HepG2 (cell line): ENCODE measurements around the gene TANC1. TPM values are rescaled to one million over a fixed set of nuclear protein-coding genes. Genes with fewer than 3 reads are reported as not detected.

Source experiments
- ATAC-seq: fragments of 200-7000 bp; cut with Tn5 transposase; 3 replicates; pipeline ENCODE4 v1.9.1; 2020; ENCODE audit warnings: mild to moderate bottlenecking, moderate library complexity
- BruUV-seq: library from RNA; stranded (reverse); fragments of 400-500 nt; replicated peaks from 2 replicates; lab custom pipeline; 2021; lab: Mats Ljungman, UMichigan
- CTCF ChIA-PET: fragments of 300-600 bp; formaldehyde crosslinking; extraction: SDS; loops from one replicate; lab custom pipeline; 2021; ENCODE audit warnings: low total read pairs, inconsistent platforms, low intra/inter-chr PET ratio; lab: Yijun Ruan, JAX
- POLR2A ChIA-PET: fragments of 350-600 bp; sonication (Branson Sonifier 250); formaldehyde crosslinking; loops from one replicate; lab custom pipeline; 2020; ENCODE audit warnings: antibody characterized with exemption, inconsistent platforms; lab: Yijun Ruan, JAX
- DNase-seq: peaks from one replicate; pipeline ENCODE4 v3.0.0-alpha.2; 2015; ENCODE audit warnings: low spot score
- FAIRE-seq: peaks from 3 replicates; lab custom pipeline; 2011; peaks lifted over from hg19 to GRCh38; lab: Jason Lieb, UNC
- H2AFZ ChIP-seq: one replicate; pipeline ENCODE4 v1.6.1; 2011; ENCODE audit warnings: low read length, inconsistent platforms
- H3K27ac ChIP-seq: fragments of 300-600 bp; 3 replicates; pipeline ENCODE4 v1.8.0; 2011; ENCODE audit warnings: mixed run types, mild to moderate bottlenecking, mixed read lengths, low read length, inconsistent platforms; ENCODE audit not compliant: insufficient read depth; ENCODE audit errors: extremely low read length
- H3K27me3 ChIP-seq, 2 experiments: fragments of 200-600 bp in 1 of 2; 2 replicates in 1 of 2; 3 replicates in 1 of 2; pipeline versions ENCODE4 v1.6.0 to v1.8.0; 2011; ENCODE audit warnings: low read length in 2 of 2, mild to moderate bottlenecking in 2 of 2, moderate library complexity in 2 of 2, inconsistent platforms in 1 of 2; ENCODE audit not compliant: insufficient read depth in 2 of 2, control insufficient read depth in 1 of 2
- H3K36me3 ChIP-seq, 2 experiments: fragments of 200-600 bp in 1 of 2; replicated peaks in 1 of 2; 2 replicates in 1 of 2; 3 replicates in 1 of 2; pipeline versions ENCODE4 v1.5.1 to v1.8.0; 2011; ENCODE audit warnings: low read length in 2 of 2, inconsistent platforms in 1 of 2; ENCODE audit not compliant: insufficient read depth in 2 of 2, control insufficient read depth in 1 of 2
- H3K4me1 ChIP-seq: 2 replicates; pipeline ENCODE4 v1.5.1; 2012; ENCODE audit warnings: low read length, inconsistent platforms; ENCODE audit not compliant: insufficient read depth
- H3K4me2 ChIP-seq: 2 replicates; pipeline ENCODE4 v1.6.0; 2011; ENCODE audit warnings: low read depth, low read length, inconsistent platforms
- H3K4me3 ChIP-seq, 3 experiments: fragments of 200-600 bp in 1 of 3; sonication (generic), shearing (Covaris generic) in 1 of 3; replicated peaks in 1 of 3; 2 replicates each; pipeline ENCODE4 v1.5.1; 2011 to 2016; ENCODE audit warnings: low read length in 3 of 3, inconsistent platforms in 2 of 3, low read depth in 2 of 3, mild to moderate bottlenecking in 2 of 3, control low read depth in 1 of 3, mixed read lengths in 1 of 3; ENCODE audit not compliant: insufficient read depth in 1 of 3
- H3K79me2 ChIP-seq: one replicate; pipeline ENCODE4 v1.6.1; 2011; ENCODE audit warnings: low read length, inconsistent platforms; ENCODE audit not compliant: insufficient read depth
- H3K9ac ChIP-seq: 2 replicates; pipeline ENCODE4 v1.6.0; 2011; ENCODE audit warnings: mild to moderate bottlenecking, low read depth, low read length, inconsistent platforms; ENCODE audit not compliant: insufficient read depth
- H3K9me3 ChIP-seq: 2 replicates; pipeline ENCODE4 v1.5.1; 2012; ENCODE audit warnings: mild to moderate bottlenecking, low read length
- H4K20me1 ChIP-seq: 2 replicates; pipeline ENCODE4 v1.6.0; 2011; ENCODE audit warnings: inconsistent platforms, mild to moderate bottlenecking, low read length, moderate library complexity; ENCODE audit not compliant: insufficient read depth
- EHMT2 ChIP-seq: fragments of 200-600 bp; sonication (generic); IDR thresholded peaks from 2 replicates; pipeline ENCODE4 v1.7.0; 2017; ENCODE audit warnings: antibody characterized with exemption, low read depth, low read length, borderline replicate concordance
- EZH2 ChIP-seq: conservative IDR thresholded peaks from 2 replicates; pipeline ENCODE4 v1.6.1; 2012; ENCODE audit warnings: mild to moderate bottlenecking, low read depth, low read length, moderate library complexity
- FOSL2 ChIP-seq: sonication (generic); formaldehyde crosslinking; IDR thresholded peaks from 2 replicates; pipeline ENCODE4 v1.4.0; 2020; ENCODE audit warnings: missing genetic modification reagents
- FOXA1 ChIP-seq, 2 experiments: fragments of 450-650 bp in 1 of 2; sonication (generic) in 1 of 2; formaldehyde crosslinking in 1 of 2; IDR thresholded peaks; 2 replicates each; pipeline versions ENCODE4 v1.4.0 to v1.6.1; 2016 to 2020; ENCODE audit warnings: missing genetic modification reagents in 1 of 2
- GZF1 ChIP-seq: sonication (generic); formaldehyde crosslinking; IDR thresholded peaks from 2 replicates; pipeline ENCODE4 v1.5.1; 2020; ENCODE audit warnings: mild to moderate bottlenecking, missing genetic modification reagents
- ISL2 ChIP-seq: sonication (generic); formaldehyde crosslinking; IDR thresholded peaks from 2 replicates; pipeline ENCODE4 v1.5.0; 2020; ENCODE audit warnings: missing genetic modification reagents
- RBM22 ChIP-seq: fragments of 200-400 bp; formaldehyde crosslinking; optimal IDR thresholded peaks from 2 replicates; pipeline ENCODE3; 2017; ENCODE audit warnings: mild to moderate bottlenecking, low read length, moderate library complexity
- RXRB ChIP-seq: IDR thresholded peaks from 2 replicates; pipeline ENCODE4 v1.6.1; 2016; ENCODE audit warnings: borderline replicate concordance, missing genetic modification reagents, missing compliant biosample characterization
- TCF7 ChIP-seq: sonication (generic); IDR thresholded peaks from 2 replicates; pipeline ENCODE4 v1.6.1; 2016; ENCODE audit warnings: antibody characterized with exemption, low read depth
- ZFX ChIP-seq: sonication (generic); formaldehyde crosslinking; IDR thresholded peaks from 2 replicates; pipeline ENCODE4 v1.4.0; 2020; ENCODE audit warnings: mild to moderate bottlenecking, low read depth, missing genetic modification reagents, moderate library complexity
- ZNF337 ChIP-seq: sonication (generic); formaldehyde crosslinking; IDR thresholded peaks from 2 replicates; pipeline ENCODE4 v1.5.1; 2020; ENCODE audit warnings: missing genetic modification reagents, low read depth, mild to moderate bottlenecking, borderline replicate concordance
- ZNF746 ChIP-seq: sonication (generic); formaldehyde crosslinking; IDR thresholded peaks from 2 replicates; pipeline ENCODE4 v1.8.0; 2022; ENCODE audit warnings: mild to moderate bottlenecking, missing genetic modification reagents
- WGBS: methylation state at CpG from one replicate; pipeline ENCODE4 v1.1.6; 2017; ENCODE audit warnings: low lambda C conversion rate; 5-methylcytosine and 5-hydroxymethylcytosine counted together
- in situ Hi-C: cut with HindIII; loops from 2 replicates; pipeline ENCODE4 v1.10.0; 2017; ENCODE audit warnings: low pct_unique_long_range_greater_than_20kb; ENCODE audit not compliant: extremely low pct_ligation_motif_present
- intact Hi-C: fragments of 100-400 bp; cut with micrococcal nuclease; formaldehyde crosslinking; loops from one replicate; pipeline ENCODE4 v1.10.0; 2022; ENCODE audit not compliant: unreplicated experiment
- polyA plus RNA-seq, 8 experiments: library from polyadenylated mRNA; depleted of rRNA in 3 of 8; stranded (reverse) in 7 of 8; unstranded in 1 of 8; fragments of >200 nt; fragmentation: Illumina TruSeq in 4 of 8; extraction: Trizol in 4 of 8; gene quantifications; 2 replicates each; pipeline versions ENCODE4 v1.2.1 to v1.2.3, GENCODE V29; 2011 to 2016; ENCODE audit warnings: low read depth in 4 of 8, missing spikeins in 1 of 8, mixed read lengths in 1 of 8; ENCODE audit not compliant: insufficient read depth in 1 of 8
- total RNA-seq, 5 experiments: library from RNA; depleted of rRNA; stranded (reverse); fragments of >200 nt; fragmentation: Illumina TruSeq; extraction: Trizol; gene quantifications; 2 replicates each; pipeline ENCODE4 v1.2.3, GENCODE V29; 2016; ENCODE audit warnings: low read depth in 1 of 5
- TF ChIP-seq, protein P1 (sequence below): sonication (generic); formaldehyde crosslinking; IDR thresholded peaks from 2 replicates; pipeline ENCODE4 v1.8.1; 2022; ENCODE audit warnings: low read depth, mild to moderate bottlenecking, missing genetic modification reagents
- TF ChIP-seq, protein P2 (sequence below): sonication (generic); formaldehyde crosslinking; IDR thresholded peaks from 2 replicates; pipeline ENCODE4 v1.5.1; 2020; ENCODE audit warnings: mild to moderate bottlenecking, missing genetic modification reagents, moderate library complexity
- TF ChIP-seq, protein P3 (sequence below): IDR thresholded peaks from 2 replicates; pipeline ENCODE4 v1.6.1; 2012; ENCODE audit warnings: inconsistent platforms
- TF ChIP-seq, protein P4 (sequence below): sonication (generic); formaldehyde crosslinking; IDR thresholded peaks from 2 replicates; pipeline ENCODE4 v1.4.0; 2020; ENCODE audit warnings: missing genetic modification reagents

Gene TANC1
- total and polyA plus RNA-seq, 2 of the 13 experiments (the other 11 are each of a cell fraction or from before 2014, with no cell fraction given) = 2.3 to 5.6 TPM

DNA sequence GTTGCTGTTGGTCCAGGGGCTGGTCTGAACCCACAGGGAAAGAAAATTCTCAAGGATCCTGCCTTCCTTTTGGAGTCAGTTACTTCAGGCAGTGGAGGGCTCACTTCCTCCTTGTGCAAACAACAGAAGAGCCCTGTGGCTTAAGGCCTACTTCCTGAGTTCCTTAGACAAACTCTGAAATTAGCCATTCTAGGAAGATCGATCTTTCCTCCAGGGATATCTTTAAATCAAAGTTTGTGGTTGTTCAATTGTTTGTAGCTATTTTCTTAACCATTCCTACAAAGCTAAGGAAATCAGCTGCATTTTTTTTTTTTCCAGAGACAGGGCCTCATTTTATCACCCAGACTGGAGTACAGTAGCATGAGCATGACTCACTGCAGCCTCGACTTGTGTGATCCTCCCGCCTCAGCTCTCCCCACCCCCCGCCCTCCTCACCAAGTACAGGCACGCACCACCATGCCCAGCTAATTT is 156.0 kb downstream of the TANC1 start:
- in situ Hi-C loops = loop anchor here (5.0 kb wide), 1 partner anchor 222 kb away; no protein-coding TSS in a partner anchor
- CTCF ChIA-PET = no interaction called here
- intact Hi-C loops = no loop called here
- TF ChIP-seq ISL2 (no peak), RBM22 (peak; percentile 25), FOSL2 (CRISPR knock-in tag) (peak; percentile 80), ZNF746 (CRISPR knock-in tag) (no peak), TCF7 (peak; percentile 53), EZH2 (no peak), ZNF337 (CRISPR knock-in tag) (no peak), EHMT2 (no peak), RXRB (CRISPR knock-in tag) (no peak), ZFX (no peak), FOXA1 (IDR thresholded peaks at IDR 0.05) (no peak), FOXA1 (CRISPR knock-in tag; IDR thresholded peaks at IDR 0.05) (no peak), GZF1 (CRISPR knock-in tag) (no peak)
- TF ChIP-seq, protein P1, sequence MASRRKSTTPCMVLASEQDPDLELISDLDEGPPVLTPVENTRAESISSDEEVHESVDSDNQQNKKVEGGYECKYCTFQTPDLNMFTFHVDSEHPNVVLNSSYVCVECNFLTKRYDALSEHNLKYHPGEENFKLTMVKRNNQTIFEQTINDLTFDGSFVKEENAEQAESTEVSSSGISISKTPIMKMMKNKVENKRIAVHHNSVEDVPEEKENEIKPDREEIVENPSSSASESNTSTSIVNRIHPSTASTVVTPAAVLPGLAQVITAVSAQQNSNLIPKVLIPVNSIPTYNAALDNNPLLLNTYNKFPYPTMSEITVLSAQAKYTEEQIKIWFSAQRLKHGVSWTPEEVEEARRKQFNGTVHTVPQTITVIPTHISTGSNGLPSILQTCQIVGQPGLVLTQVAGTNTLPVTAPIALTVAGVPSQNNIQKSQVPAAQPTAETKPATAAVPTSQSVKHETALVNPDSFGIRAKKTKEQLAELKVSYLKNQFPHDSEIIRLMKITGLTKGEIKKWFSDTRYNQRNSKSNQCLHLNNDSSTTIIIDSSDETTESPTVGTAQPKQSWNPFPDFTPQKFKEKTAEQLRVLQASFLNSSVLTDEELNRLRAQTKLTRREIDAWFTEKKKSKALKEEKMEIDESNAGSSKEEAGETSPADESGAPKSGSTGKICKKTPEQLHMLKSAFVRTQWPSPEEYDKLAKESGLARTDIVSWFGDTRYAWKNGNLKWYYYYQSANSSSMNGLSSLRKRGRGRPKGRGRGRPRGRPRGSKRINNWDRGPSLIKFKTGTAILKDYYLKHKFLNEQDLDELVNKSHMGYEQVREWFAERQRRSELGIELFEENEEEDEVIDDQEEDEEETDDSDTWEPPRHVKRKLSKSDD (CRISPR knock-in tag) = no peak
- TF ChIP-seq, protein P2, sequence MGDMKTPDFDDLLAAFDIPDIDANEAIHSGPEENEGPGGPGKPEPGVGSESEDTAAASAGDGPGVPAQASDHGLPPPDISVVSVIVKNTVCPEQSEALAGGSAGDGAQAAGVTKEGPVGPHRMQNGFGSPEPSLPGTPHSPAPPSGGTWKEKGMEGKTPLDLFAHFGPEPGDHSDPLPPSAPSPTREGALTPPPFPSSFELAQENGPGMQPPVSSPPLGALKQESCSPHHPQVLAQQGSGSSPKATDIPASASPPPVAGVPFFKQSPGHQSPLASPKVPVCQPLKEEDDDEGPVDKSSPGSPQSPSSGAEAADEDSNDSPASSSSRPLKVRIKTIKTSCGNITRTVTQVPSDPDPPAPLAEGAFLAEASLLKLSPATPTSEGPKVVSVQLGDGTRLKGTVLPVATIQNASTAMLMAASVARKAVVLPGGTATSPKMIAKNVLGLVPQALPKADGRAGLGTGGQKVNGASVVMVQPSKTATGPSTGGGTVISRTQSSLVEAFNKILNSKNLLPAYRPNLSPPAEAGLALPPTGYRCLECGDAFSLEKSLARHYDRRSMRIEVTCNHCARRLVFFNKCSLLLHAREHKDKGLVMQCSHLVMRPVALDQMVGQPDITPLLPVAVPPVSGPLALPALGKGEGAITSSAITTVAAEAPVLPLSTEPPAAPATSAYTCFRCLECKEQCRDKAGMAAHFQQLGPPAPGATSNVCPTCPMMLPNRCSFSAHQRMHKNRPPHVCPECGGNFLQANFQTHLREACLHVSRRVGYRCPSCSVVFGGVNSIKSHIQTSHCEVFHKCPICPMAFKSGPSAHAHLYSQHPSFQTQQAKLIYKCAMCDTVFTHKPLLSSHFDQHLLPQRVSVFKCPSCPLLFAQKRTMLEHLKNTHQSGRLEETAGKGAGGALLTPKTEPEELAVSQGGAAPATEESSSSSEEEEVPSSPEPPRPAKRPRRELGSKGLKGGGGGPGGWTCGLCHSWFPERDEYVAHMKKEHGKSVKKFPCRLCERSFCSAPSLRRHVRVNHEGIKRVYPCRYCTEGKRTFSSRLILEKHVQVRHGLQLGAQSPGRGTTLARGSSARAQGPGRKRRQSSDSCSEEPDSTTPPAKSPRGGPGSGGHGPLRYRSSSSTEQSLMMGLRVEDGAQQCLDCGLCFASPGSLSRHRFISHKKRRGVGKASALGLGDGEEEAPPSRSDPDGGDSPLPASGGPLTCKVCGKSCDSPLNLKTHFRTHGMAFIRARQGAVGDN (CRISPR knock-in tag) = no peak
- TF ChIP-seq, protein P3, sequence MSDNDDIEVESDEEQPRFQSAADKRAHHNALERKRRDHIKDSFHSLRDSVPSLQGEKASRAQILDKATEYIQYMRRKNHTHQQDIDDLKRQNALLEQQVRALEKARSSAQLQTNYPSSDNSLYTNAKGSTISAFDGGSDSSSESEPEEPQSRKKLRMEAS = no peak
- TF ChIP-seq, protein P4, sequence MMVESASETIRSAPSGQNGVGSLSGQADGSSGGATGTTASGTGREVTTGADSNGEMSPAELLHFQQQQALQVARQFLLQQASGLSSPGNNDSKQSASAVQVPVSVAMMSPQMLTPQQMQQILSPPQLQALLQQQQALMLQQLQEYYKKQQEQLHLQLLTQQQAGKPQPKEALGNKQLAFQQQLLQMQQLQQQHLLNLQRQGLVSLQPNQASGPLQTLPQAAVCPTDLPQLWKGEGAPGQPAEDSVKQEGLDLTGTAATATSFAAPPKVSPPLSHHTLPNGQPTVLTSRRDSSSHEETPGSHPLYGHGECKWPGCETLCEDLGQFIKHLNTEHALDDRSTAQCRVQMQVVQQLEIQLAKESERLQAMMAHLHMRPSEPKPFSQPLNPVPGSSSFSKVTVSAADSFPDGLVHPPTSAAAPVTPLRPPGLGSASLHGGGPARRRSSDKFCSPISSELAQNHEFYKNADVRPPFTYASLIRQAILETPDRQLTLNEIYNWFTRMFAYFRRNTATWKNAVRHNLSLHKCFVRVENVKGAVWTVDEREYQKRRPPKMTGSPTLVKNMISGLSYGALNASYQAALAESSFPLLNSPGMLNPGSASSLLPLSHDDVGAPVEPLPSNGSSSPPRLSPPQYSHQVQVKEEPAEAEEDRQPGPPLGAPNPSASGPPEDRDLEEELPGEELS (CRISPR knock-in tag) = no peak

More for the DNA sequence above, 156.0 kb downstream of the TANC1 start:
- H3K4me3 ChIP-seq = no peak overlapping the region
- H3K79me2 ChIP-seq = no peaks in the 10 kb centered on the region
- peaks cover 11% of the 10 kb centered on the region for H3K4me1 ChIP-seq
- H2AFZ ChIP-seq = no peak overlapping the region
- FAIRE-seq = peak; percentile 40
- peak; percentile 59 for DNase-seq
- ATAC-seq = peak; percentile 66
- H3K27me3 ChIP-seq = no peaks in the 10 kb centered on the region
- no peak overlapping the region for H3K4me2 ChIP-seq
- H3K9ac ChIP-seq = no peak overlapping the region
- no TSS peak for BruUV-seq
- no peaks in the 10 kb centered on the region for H3K9me3 ChIP-seq
- no peak overlapping the region for H3K27ac ChIP-seq
- POLR2A ChIA-PET = interaction anchor here (1.2 kb wide), 1 partner anchor 588 kb away, joined by 4 read pairs; the partner anchor contains the start of gene MARCHF7
- 15% methylated on average over 5 of the region's 5 CpGs for WGBS
- no peaks in the 10 kb centered on the region for H4K20me1 ChIP-seq
- no peaks in the 10 kb centered on the region for H3K36me3 ChIP-seq
